NCI-H526 treated with DMSO at 0.1 percent for 48 hours (cell line): ENCODE data around the gene FIGNL1.

ENCODE experiments used
- DNase-seq: peaks from one replicate; lab custom pipeline; 2025; lab: John Stamatoyannopoulos, UW

Gene FIGNL1

GRCh38 chr7:50426280-50427045 is 23.7 kb downstream of the FIGNL1 start:
- no peak for DNase-seq

- DNase-seq, result no peak
These were observed 24.8 kb downstream of the FIGNL1 start for GRCh38 chr7:50425318-50425717.

DNA sequence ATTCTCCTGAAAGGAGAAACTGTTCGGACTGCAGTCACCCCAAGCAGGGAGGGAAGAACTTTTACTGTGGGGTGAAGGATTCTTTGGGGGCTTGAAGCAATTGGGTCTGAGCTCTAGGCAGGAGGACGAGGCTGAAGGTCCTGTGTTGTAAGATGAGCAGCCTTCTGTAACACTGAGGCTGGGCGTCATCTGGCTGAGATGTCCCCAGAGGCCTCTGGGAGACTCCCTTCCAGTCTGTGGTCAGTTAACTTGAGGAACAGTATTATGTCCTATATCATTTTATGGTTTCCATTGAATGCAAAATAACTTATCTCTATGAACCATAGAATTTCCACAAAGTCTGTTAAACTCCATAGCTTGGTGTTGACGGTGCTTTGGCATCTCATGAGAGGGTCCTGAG is 26.3 kb downstream of the FIGNL1 start:
- no peak for DNase-seq

DNA sequence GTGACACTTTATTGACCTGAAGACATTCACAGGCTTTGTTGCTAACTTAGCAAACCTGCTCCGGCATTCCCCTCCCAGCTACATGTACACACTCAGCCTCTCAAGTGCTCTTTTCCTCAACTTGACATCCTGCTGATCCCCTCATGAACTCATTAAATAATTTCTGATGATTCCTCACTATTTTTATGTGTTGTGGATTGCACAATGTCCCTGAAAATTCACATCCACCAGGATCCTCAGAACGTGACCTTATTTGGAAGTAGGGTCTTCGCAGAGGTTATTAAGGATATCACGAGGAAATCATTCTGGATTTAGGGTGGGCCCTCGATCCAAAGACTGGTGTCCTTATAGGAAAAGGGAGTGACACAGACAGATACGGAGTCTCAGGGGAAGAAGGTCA is 27.3 kb downstream of the FIGNL1 start:
- DNase-seq, result no peak

- no peak for DNase-seq
These were observed 29.1 kb downstream of the FIGNL1 start for GRCh38 chr7:50421043-50421442.

DNA sequence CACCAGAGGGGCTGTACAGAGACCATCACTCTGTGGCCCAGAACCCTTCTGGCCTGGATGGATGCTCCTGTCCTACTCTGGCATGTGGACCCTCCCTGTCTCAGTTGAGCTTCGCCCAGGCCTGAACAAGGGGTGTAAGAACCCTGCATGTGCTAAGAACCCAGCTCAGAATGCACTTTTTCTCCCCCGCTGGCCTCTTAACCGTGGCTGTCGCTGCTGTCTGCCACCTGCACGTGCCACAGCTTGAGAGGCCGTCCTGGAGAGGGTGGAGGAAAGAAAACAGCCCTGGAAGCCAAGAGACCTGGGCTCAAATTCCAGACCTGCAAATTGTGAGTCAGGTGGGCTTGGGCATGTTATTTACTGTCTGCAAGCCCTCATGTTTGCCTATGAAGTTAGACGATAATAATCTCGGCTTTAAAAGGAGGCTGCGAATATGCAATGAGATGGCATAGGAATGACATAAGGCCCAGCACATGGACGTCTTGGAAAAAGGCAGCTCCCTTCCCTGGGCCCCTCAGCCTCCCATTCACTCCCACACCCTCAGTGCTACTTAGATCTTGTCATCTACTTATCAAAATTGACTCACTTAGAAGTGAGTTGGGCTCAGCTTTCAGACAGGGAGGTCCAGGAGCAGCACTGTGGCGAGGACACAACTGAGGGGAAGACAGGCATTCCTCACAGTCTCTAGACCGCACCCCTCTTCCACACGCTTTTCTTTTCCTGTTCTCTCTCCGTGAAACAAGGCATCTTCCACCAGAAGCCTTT is 31.4 kb downstream of the FIGNL1 start:
- DNase-seq, result no peak

DNA sequence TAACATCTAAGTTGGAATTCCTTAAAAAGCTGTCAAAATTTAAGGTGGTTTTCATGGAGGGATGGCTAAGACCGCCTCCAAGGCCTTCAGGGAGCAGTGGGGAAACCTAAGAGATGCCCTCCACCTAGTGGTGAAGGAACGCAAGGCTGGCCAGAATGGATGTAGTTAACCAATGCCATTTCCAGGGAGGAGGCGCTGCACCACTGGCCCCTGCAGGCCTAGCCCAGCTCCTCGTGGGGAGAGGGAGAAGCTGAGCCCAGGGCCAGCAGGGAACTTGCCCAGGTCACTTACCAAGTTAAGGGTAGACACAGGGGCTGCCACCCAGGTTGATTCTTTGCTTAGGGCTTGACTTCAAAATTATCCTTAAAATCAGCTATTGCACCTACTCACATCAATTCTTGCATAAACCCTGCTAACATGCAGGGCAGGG is 32.0 kb downstream of the FIGNL1 start:
- DNase-seq, result peak; percentile 37

GRCh38 chr7:50416527-50417182 is 33.5 kb downstream of the FIGNL1 start:
- DNase-seq, result no peak

DNA sequence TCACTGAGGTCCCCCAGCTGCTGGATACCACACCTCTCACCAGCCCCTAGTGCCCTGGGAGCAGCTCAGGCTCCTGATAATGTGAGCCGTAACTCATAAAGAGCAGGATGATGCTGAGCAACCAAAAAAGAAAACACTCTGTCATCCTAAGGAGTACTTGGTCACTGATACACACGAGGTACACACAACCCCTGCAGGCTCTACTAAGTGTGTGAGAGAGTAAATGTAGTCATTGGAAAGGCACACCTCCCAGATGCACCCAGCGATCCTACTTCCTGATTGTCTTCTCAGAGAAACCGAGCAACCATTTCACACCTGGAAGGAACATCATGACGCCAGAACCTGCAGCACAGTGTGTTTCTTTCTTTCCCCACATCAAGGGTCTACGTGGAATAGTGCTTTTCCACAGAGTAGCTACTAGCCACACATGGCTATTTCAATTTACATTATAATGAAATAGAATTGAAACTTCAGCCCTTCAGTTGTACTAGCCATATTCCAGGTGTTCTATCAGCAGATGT is 34.2 kb downstream of the FIGNL1 start:
- no peak for DNase-seq

GRCh38 chr7:50413561-50413960 is 36.6 kb downstream of the FIGNL1 start:
- DNase-seq, result no peak

DNA sequence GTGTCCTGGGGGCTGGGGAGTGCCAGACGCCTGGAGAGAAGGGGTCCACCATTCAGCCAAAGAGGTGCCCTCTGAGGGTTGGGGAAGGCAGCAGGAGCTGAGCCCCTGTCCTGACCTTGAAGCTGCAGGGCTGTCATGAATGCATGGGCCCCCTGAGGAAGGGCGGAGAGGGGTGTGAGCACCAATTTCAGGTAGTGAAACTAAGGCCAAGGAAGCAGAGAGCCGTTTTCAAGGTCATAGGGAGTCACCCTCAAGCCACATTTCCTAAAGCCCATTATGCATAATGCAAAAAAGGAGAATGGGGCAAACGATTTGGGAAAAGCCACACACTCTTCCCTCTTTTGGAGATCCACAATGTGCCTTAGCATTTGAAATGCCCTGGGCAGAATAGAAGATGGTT is 37.2 kb downstream of the FIGNL1 start:
- no peak for DNase-seq

DNA sequence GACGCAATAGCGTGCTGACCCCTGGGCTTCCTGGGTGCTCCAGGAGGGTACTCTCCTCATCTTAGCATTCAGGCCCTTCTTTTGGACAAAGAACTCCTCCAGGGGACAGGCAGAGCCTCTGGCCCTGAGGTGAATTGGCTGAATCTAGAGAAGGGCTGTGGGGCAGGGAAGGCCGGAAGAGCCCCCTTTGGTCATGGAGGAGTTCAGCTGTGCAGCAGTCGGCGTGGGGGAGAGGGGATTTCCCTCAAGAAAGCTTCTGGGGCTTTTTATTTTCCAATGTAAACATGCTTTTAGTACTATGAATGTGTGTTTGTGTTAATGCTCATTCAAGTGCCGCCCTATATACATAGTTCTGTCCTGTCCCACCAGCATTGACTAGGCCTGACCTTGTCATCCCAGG is 38.8 kb downstream of the FIGNL1 start:
- no peak for DNase-seq

- DNase-seq, result no peak
These were observed 40.0 kb downstream of the FIGNL1 start for GRCh38 chr7:50409856-50410745.

DNA sequence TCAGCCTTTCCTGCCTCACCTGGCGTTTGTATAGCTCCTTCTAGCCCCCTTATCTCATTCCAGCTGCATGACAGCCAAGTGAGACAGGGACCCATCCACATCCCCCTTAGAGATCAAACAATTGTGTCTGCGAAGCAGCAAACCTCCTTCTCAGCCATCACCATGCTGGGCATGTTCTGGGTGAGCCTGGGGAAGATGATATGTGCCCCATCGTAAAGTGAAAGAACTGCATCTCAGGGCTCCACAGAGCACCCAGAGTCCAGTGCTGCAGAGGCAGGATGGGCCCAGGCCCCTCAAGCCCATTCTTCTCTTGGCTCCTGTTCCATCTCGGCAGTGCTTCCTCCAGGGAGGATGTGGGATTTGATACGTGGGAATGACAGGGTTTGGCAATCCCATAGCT is 43.2 kb downstream of the FIGNL1 start:
- DNase-seq, result no peak

- DNase-seq, result no peak
These were observed 44.9 kb downstream of the FIGNL1 start for GRCh38 chr7:50405221-50405620.

- DNase-seq, result no peak
These were observed 45.8 kb downstream of the FIGNL1 start for GRCh38 chr7:50404392-50404791.

DNA sequence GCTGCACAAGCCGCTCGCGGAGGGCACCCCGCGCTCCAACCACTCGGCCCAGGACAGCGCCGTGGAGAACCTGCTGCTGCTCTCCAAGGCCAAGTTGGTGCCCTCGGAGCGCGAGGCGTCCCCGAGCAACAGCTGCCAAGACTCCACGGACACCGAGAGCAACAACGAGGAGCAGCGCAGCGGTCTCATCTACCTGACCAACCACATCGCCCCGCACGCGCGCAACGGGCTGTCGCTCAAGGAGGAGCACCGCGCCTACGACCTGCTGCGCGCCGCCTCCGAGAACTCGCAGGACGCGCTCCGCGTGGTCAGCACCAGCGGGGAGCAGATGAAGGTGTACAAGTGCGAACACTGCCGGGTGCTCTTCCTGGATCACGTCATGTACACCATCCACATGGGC is 50.0 kb downstream of the FIGNL1 start:
- no peak for DNase-seq

DNA sequence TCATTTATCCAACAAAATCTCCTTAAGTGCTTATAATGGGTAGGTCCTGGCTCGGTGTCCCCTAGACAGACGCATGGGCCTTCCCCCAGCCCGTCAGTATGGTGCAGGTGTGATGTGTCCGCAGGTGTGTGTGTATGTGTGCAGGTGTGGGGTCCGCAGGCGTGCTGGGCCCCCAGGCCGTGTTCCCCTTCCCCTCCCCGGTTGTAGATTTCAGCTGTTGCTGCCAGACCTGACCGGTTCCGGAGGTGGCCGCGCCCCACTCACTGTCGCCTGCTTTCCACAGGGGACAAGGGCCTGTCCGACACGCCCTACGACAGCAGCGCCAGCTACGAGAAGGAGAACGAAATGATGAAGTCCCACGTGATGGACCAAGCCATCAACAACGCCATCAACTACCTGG is 50.5 kb downstream of the FIGNL1 start:
- no peak for DNase-seq

- DNase-seq, result no peak
These were observed 50.9 kb downstream of the FIGNL1 start for GRCh38 chr7:50399206-50399605.

DNA sequence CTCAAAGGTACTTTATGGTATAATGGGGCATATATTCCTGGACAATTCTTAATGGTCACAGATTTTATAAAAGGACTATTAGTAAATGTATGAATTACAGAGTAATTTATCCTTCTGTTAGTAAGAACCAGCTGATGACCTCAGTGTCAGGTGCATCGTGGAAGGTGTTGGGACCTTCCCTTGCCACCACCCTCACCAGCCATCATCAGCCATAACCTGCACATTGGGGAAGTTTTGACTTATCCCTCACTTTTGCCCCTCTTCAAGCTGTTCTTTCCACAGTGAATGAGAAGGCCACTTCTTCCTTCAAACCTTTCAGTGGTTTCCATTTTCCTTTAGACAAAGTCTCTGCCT is 52.2 kb downstream of the FIGNL1 start:
- no peak for DNase-seq

DNA sequence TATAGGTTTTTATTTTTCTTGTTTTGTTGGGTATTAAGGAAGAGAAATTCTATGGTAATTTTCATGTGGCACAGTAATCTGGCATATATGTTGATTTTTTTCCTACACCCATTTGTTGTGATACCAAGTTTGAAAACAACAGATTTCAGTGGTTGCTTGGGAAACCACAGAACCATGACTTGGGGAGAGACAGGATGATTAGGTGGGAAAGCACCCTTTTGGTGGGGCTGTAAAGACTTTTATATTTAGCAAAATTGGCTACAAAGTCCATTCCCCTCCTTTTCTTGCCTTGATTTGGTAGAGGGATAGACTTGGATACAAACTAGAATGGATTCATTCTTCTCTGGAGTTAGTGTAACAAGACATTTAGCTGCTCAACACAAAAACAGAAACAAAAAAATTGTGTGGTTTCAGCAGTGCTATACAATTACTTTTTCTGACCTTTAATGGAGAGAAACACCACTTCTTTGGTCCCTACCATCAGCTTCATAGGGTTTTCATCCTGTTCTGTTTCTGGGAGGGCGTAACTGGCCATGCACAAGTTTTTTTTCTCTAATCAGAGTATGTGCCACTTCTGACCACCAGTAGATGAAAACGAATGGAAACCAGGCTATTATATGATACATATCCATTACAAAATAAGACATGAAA is 52.7 kb downstream of the FIGNL1 start:
- DNase-seq, result no peak
